GM12878 (cell line): ENCODE measurements around the gene CCDC51. TPM values are rescaled to one million over a fixed set of nuclear protein-coding genes. Genes with fewer than 3 reads are reported as not detected.

Experiments used
- ATAC-seq: fragments of 200-7000 bp; cut with Tn5 transposase; 3 replicates; pipeline ENCODE4 v1.9.1; 2020; ENCODE audit warnings: mild to moderate bottlenecking, moderate library complexity
- BruUV-seq: library from RNA; stranded (reverse); fragments of 400-500 nt; replicated peaks from 2 replicates; lab custom pipeline; 2021; lab: Mats Ljungman, UMichigan
- CTCF ChIA-PET: fragments of 300-600 bp; sonication (Branson Sonifier 250); formaldehyde crosslinking; extraction: SDS; loops from one replicate; lab custom pipeline; 2021; ENCODE audit warnings: inconsistent platforms; lab: Yijun Ruan, JAX
- POLR2A ChIA-PET: fragments of 350-600 bp; formaldehyde crosslinking; extraction: SDS; loops from one replicate; lab custom pipeline; 2021; ENCODE audit warnings: inconsistent platforms; lab: Charles Lee
- RAD21 ChIA-PET: fragments of 300-600 bp; sonication (Branson Sonifier 250); formaldehyde crosslinking; loops from one replicate; lab custom pipeline; 2023; ENCODE audit warnings: antibody characterized with exemption; ENCODE audit not compliant: unreplicated experiment; lab: Charles Lee
- SMC1A ChIA-PET: fragments of 300-600 bp; sonication (Branson Sonifier 250); formaldehyde crosslinking; loops from one replicate; lab custom pipeline; 2023; ENCODE audit not compliant: unreplicated experiment, uncharacterized antibody; lab: Charles Lee
- DNase-seq: peaks from one replicate; pipeline ENCODE4 v3.0.0-alpha.2; 2011; ENCODE audit warnings: low read depth, low spot score
- FAIRE-seq: peaks from 3 replicates; lab custom pipeline; 2011; peaks lifted over from hg19 to GRCh38; lab: Jason Lieb, UNC
- H2AFZ ChIP-seq: 2 replicates; pipeline ENCODE4 v1.6.0; 2011; ENCODE audit warnings: low read depth, low read length, control low read depth; ENCODE audit not compliant: control insufficient read depth
- H3K27ac ChIP-seq: 2 replicates; pipeline ENCODE4 v1.5.1; 2011; ENCODE audit warnings: control low read depth; ENCODE audit not compliant: control insufficient read depth, insufficient read depth
- H3K27me3 ChIP-seq, 2 experiments: replicated peaks in 1 of 2; 2 replicates each; pipeline versions ENCODE4 v1.6.0 to v1.6.1; 2011; ENCODE audit warnings: low read length in 1 of 2; ENCODE audit not compliant: control insufficient read depth in 2 of 2, insufficient read depth in 2 of 2
- H3K36me3 ChIP-seq, 2 experiments: 2 replicates each; pipeline ENCODE4 v1.5.1; 2011; ENCODE audit warnings: low read length in 1 of 2; ENCODE audit not compliant: control insufficient read depth in 2 of 2, insufficient read depth in 2 of 2
- H3K4me1 ChIP-seq: 2 replicates; pipeline ENCODE4 v1.6.1; 2011; ENCODE audit warnings: mild to moderate bottlenecking, low read length, moderate library complexity, mixed read lengths; ENCODE audit not compliant: control insufficient read depth, insufficient read depth
- H3K4me2 ChIP-seq: 2 replicates; pipeline ENCODE4 v1.6.0; 2011; ENCODE audit warnings: control low read depth; ENCODE audit not compliant: control insufficient read depth, insufficient read depth
- H3K4me3 ChIP-seq: fragments of 200-600 bp; sonication (generic); 2 replicates; pipeline ENCODE4 v1.5.1; 2016
- H3K79me2 ChIP-seq: 2 replicates; pipeline ENCODE4 v1.6.0; 2011; ENCODE audit warnings: low read length; ENCODE audit not compliant: control insufficient read depth, insufficient read depth
- H3K9ac ChIP-seq: 2 replicates; pipeline ENCODE4 v1.8.0; 2011; ENCODE audit warnings: low read length, control low read depth, mixed read lengths; ENCODE audit not compliant: control insufficient read depth, insufficient read depth
- H3K9me3 ChIP-seq: replicated peaks from 3 replicates; pipeline ENCODE4 v1.5.1; 2011; ENCODE audit warnings: mild to moderate bottlenecking, low read length; ENCODE audit not compliant: control insufficient read depth, insufficient read depth
- H4K20me1 ChIP-seq: 2 replicates; pipeline ENCODE4 v1.6.0; 2011; ENCODE audit not compliant: control insufficient read depth, insufficient read depth
- ASH2L ChIP-seq: fragments of 300-600, 200-600 bp; sonication (generic); IDR thresholded peaks from 2 replicates; pipeline ENCODE4 v1.6.1; 2017; ENCODE audit warnings: low read depth, mild to moderate bottlenecking, borderline replicate concordance
- BACH1 ChIP-seq: fragments of 450-650 bp; IDR thresholded peaks from 2 replicates; pipeline ENCODE4 v1.6.1; 2017; ENCODE audit warnings: mild to moderate bottlenecking, borderline replicate concordance
- NR2F1 ChIP-seq: fragments of 450-650 bp; conservative IDR thresholded peaks from 2 replicates; pipeline ENCODE4 v1.6.1; 2017; ENCODE audit warnings: mild to moderate bottlenecking
- NRF1 ChIP-seq: conservative IDR thresholded peaks from 2 replicates; pipeline ENCODE4 v1.6.1; 2011; ENCODE audit warnings: mild to moderate bottlenecking, low read depth, low read length, improper control_type of control experiment
- REST ChIP-seq: IDR thresholded peaks from 2 replicates; pipeline ENCODE4 v1.6.1; 2012; ENCODE audit warnings: mild to moderate bottlenecking, low read depth, low read length
- RFX5 ChIP-seq: IDR thresholded peaks from 2 replicates; pipeline ENCODE4 v1.6.1; 2011; ENCODE audit warnings: low read depth, low read length, improper control_type of control experiment
- SKIL ChIP-seq: fragments of 450-650 bp; IDR thresholded peaks from 2 replicates; pipeline ENCODE4 v1.6.1; 2017; ENCODE audit warnings: mild to moderate bottlenecking, low read depth, inconsistent platforms; ENCODE audit not compliant: poor library complexity, severe bottlenecking
- SP1 ChIP-seq: IDR thresholded peaks from one replicate; pipeline ENCODE4 v1.6.1; 2011; ENCODE audit warnings: low read depth, low read length
- SUZ12 ChIP-seq: fragments of 200-600 bp; sonication (generic); IDR thresholded peaks from one replicate; pipeline ENCODE4 v1.6.1; 2018; ENCODE audit warnings: antibody characterized with exemption, mild to moderate bottlenecking; ENCODE audit not compliant: unreplicated experiment
- ZNF274 ChIP-seq: IDR thresholded peaks from one replicate; pipeline ENCODE4 v1.8.0; 2011; ENCODE audit not compliant: insufficient read length, insufficient read depth
- WGBS: methylation state at CpG from one replicate; pipeline ENCODE4 v1.1.6; 2016; ENCODE audit warnings: low lambda C conversion rate; ENCODE audit not compliant: insufficient replicate concordance, insufficient coverage; ENCODE audit errors: missing lambda C conversion rate; 5-methylcytosine and 5-hydroxymethylcytosine counted together
- in situ Hi-C: fragments of 300-500 bp; cut with MboI; formaldehyde crosslinking; loops from 9 replicates; pipeline ENCODE4 v1.14.3; 2018; ENCODE audit warnings: mixed read lengths
- intact Hi-C: fragments of 100-400 bp; cut with micrococcal nuclease; formaldehyde crosslinking; loops from one replicate; pipeline ENCODE4 v1.14.2; 2022; ENCODE audit not compliant: unreplicated experiment
- polyA plus RNA-seq, 11 experiments: library from polyadenylated mRNA; depleted of rRNA in 4 of 11; unstranded in 6 of 11; stranded (reverse) in 5 of 11; fragments of >200 nt; fragmentation: Nextera tagmentation in 4 of 11; fragmentation: Illumina TruSeq in 1 of 11; extraction: Ambion mirVana in 4 of 11; extraction: Trizol in 1 of 11; gene quantifications; 1 replicate in 1 of 11; 2 replicates in 10 of 11; pipeline versions ENCODE4 v1.2.1 to v1.2.3, GENCODE V29; 2011 to 2016; ENCODE audit warnings: inconsistent platforms in 2 of 11, missing spikeins in 2 of 11, low read depth in 1 of 11
- total RNA-seq, 4 experiments: library from RNA; depleted of rRNA in 3 of 4; stranded (reverse); fragments of >200 nt in 3 of 4; fragmentation: Illumina TruSeq in 1 of 4; extraction: Trizol in 1 of 4; gene quantifications; 2 replicates each; pipeline versions ENCODE4 v1.2.1 to v1.2.3, GENCODE V29; 2013 to 2021

CCDC51 gene
- total and polyA plus RNA-seq, 10 of the 15 experiments (the other 5 are each of a cell fraction or from before 2014, with no cell fraction given), result 10.6 to 54.9 (median 28.5) TPM

- RAD21 ChIA-PET, result interaction anchor here (0.9 to 2.6 kb wide), 5 partner anchors 10 to 189 kb away, joined by 3 to 20 read pairs (median 6); partner anchors contain the start of genes PFKFB4 and SLC26A6
- H3K36me3 ChIP-seq, result peaks cover 0 to 3% of the 10 kb centered on the region in 2 experiments; a peak in 3 of 4 replicates
- peak overlapping the region; percentile 74 for H3K4me3 ChIP-seq
- BruUV-seq, result TSS peak; percentile 89
- no peaks in the 10 kb centered on the region for H3K9me3 ChIP-seq
- TF ChIP-seq NR2F1 (no peak), BACH1 (no peak), SKIL (no peak), NRF1 (no peak), ZNF274 (no peak), SP1 (no peak), REST (no peak), SUZ12 (no peak), RFX5 (no peak), ASH2L (no peak)
- WGBS, result 7% methylated on average over 6 of the region's 6 CpGs
- POLR2A ChIA-PET, result interaction anchor here (0.6 to 2.2 kb wide), 11 partner anchors 8 to 983 kb away, joined by 3 to 9 read pairs (median 4); partner anchors contain the start of genes NICN1, QRICH1 and SLC26A6
- no peak for FAIRE-seq
- CTCF ChIA-PET, result interaction anchor here (0.7 to 5.8 kb wide), 6 partner anchors 9 to 116 kb away, joined by 3 to 69 read pairs (median 4); no protein-coding TSS in a partner anchor
- intact Hi-C loops (loop anchor here (5.0 kb wide), 2 partner anchors 61 to 111 kb away; partner anchors contain the start of gene PFKFB4), in situ Hi-C loops (no loop called here)
- peak overlapping the region; percentile 70 for H3K4me2 ChIP-seq
- H3K79me2 ChIP-seq, result peaks cover 41% of the 10 kb centered on the region
- peak overlapping the region; percentile 87 for H3K9ac ChIP-seq
- H3K27me3 ChIP-seq, result no peaks in the 10 kb centered on the region
- H4K20me1 ChIP-seq, result no peaks in the 10 kb centered on the region
- peak overlapping the region; percentile 56 for H3K27ac ChIP-seq
- no peak for DNase-seq
- peak overlapping the region; percentile 91 for H2AFZ ChIP-seq
- no peak for ATAC-seq
- peaks cover 14% of the 10 kb centered on the region for H3K4me1 ChIP-seq
- SMC1A ChIA-PET, result interaction anchor here (1.0 to 3.3 kb wide), 5 partner anchors 10 to 110 kb away, joined by 3 to 16 read pairs (median 5); no protein-coding TSS in a partner anchor
Observed at GRCh38 chr3:48446043-48446424, 6.1 kb upstream of the CCDC51 start.
